H1 (cell line): Measurements from ENCODE around the gene HDAC6. TPM values are rescaled to one million over a fixed set of nuclear protein-coding genes. Genes with fewer than 3 reads are reported as not detected.

Experiments
- BRCA1 ChIP-seq: IDR thresholded peaks from 2 replicates; pipeline ENCODE4 v1.6.1; 2012; ENCODE audit warnings: low read depth, low read length, improper control_type of control experiment
- EP300 ChIP-seq, 2 experiments: IDR thresholded peaks; 1 replicate in 1 of 2; 2 replicates in 1 of 2; pipeline ENCODE4 v1.6.1; 2011 to 2012; ENCODE audit warnings: low read depth in 2 of 2, low read length in 2 of 2, mild to moderate bottlenecking in 2 of 2, borderline replicate concordance in 1 of 2, inconsistent platforms in 1 of 2, moderate library complexity in 1 of 2
- EZH2 ChIP-seq: fragments of 200-600 bp; sonication (generic); IDR thresholded peaks from 2 replicates; pipeline ENCODE4 v1.7.1; 2012; ENCODE audit warnings: low read depth, mild to moderate bottlenecking, moderate library complexity, low read length, inconsistent platforms; ENCODE audit not compliant: severe bottlenecking
- SUZ12 ChIP-seq: fragments of 200-600 bp; sonication (generic); IDR thresholded peaks from 2 replicates; pipeline ENCODE4 v1.6.1; 2012; ENCODE audit warnings: mild to moderate bottlenecking, inconsistent platforms, low read length, moderate library complexity, mixed read lengths
- polyA plus RNA-seq, 7 experiments: library from polyadenylated mRNA; depleted of rRNA in 3 of 7; stranded (reverse) in 5 of 7; unstranded in 2 of 7; fragments of >200 nt in 5 of 7; fragments of 200-250 nt in 2 of 7; gene quantifications; 1 replicate in 5 of 7; 2 replicates in 1 of 7; 4 replicates in 1 of 7; pipeline versions ENCODE4 v1.2.1 to v1.2.3, GENCODE V29; 2011 to 2013; ENCODE audit warnings: missing spikeins in 2 of 7, mixed read lengths in 2 of 7
- total RNA-seq: library from RNA; stranded (reverse); fragmentation: NEBNext Ultra II Directional; extraction: Animal tissue kit (Norgen Biotek cat#: 25700); gene quantifications from 2 replicates; pipeline ENCODE4 v1.2.1, GENCODE V29; 2021

The HDAC6 gene
- total and polyA plus RNA-seq, 2 of the 8 experiments (the other 6 are each of a cell fraction or from before 2014, with no cell fraction given), result 34.0 to 51.8 TPM

DNA sequence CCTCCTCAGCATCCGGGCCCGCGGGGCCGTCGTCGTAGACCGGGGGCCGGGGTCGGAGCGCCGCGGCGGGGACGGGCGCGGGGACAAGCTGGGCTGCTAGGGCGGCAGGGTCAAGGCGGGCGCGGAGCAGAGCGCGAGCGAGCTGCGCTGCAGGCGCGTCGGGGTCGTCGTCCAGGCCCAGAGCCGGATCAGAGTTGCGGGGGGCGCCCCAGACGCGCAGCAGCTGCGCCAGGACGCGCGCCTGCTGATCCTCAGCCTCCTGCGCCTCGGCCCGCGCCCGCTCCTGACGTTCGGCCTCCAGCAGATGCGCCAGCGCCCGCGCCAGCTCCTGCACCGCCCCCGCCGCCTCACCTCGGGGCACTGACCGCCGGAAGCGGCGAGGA lies 30.0 kb downstream of the HDAC6 start (continued):
- TF ChIP-seq EP300 (IDR thresholded peaks at IDR 0.05; ENCODE audit: borderline replicate concordance in 1 of 2, low read depth in 2 of 2, low read length in 2 of 2) (no peak), SUZ12 (0 out of 2 replicates have a peak, but pooled peaks have one; percentile 57), BRCA1 (no peak), EZH2 (peak; percentile 55)
